HEK293 (cell line): ENCODE results near the gene ALDH3A1.

ENCODE experiments used
- CTCF ChIA-PET: fragments of 350-600 bp; formaldehyde crosslinking; extraction: SDS; loops from one replicate; lab custom pipeline; 2021; ENCODE audit warnings: antibody characterized with exemption; lab: Yijun Ruan, JAX
- POLR2A ChIA-PET: fragments of 300-600 bp; formaldehyde crosslinking; extraction: SDS; loops from one replicate; lab custom pipeline; 2020; ENCODE audit warnings: antibody characterized with exemption, inconsistent platforms; lab: Yijun Ruan, JAX
- H3K27ac ChIP-seq: fragments of 200-500 bp; sonication (Bioruptor generic); 2 replicates; pipeline ENCODE4 v1.5.1; 2014; ENCODE audit warnings: low read depth, low read length, control low read depth, inconsistent platforms; ENCODE audit errors: extremely low read depth
- H3K36me3 ChIP-seq, 2 experiments: fragments of 200-500 bp in 1 of 2; sonication (Bioruptor generic) in 1 of 2; 1 replicate in 1 of 2; 2 replicates in 1 of 2; pipeline ENCODE4 v1.5.1; 2014 to 2017; ENCODE audit warnings: inconsistent platforms in 2 of 2, low read length in 2 of 2; ENCODE audit not compliant: control insufficient read depth in 2 of 2, insufficient read depth in 1 of 2
- H3K4me1 ChIP-seq: fragments of 200-500 bp; sonication (Bioruptor generic); 2 replicates; pipeline ENCODE4 v1.5.1; 2014; ENCODE audit warnings: mild to moderate bottlenecking, low read length, inconsistent platforms; ENCODE audit not compliant: control insufficient read depth, insufficient read depth
- H3K4me3 ChIP-seq: 2 replicates; pipeline ENCODE4 v1.5.1; 2011; ENCODE audit warnings: low read depth, mild to moderate bottlenecking, control low read depth, low read length, moderate library complexity
- H3K9me3 ChIP-seq: fragments of 200-500 bp; sonication (Bioruptor generic); 2 replicates; pipeline ENCODE4 v1.5.1; 2014; ENCODE audit warnings: low read depth, low read length, inconsistent platforms; ENCODE audit not compliant: control insufficient read depth, insufficient read depth
- BCL11A ChIP-seq: fragments of 450-650 bp; formaldehyde crosslinking; IDR thresholded peaks from 2 replicates; pipeline ENCODE4 v1.5.1; 2016; ENCODE audit warnings: low read depth, missing biosample characterization, missing genetic modification characterization
- EGR2 ChIP-seq: fragments of 450-650 bp; formaldehyde crosslinking; IDR thresholded peaks from 2 replicates; pipeline ENCODE4 v1.5.1; 2016; ENCODE audit warnings: low read depth, missing biosample characterization, missing genetic modification characterization
- KLF1 ChIP-seq: fragments of 450-650 bp; formaldehyde crosslinking; IDR thresholded peaks from 2 replicates; pipeline ENCODE4 v1.5.1; 2016; ENCODE audit warnings: missing biosample characterization, missing genetic modification characterization
- ZBTB1 ChIP-seq: fragments of 450-650 bp; formaldehyde crosslinking; IDR thresholded peaks from 2 replicates; pipeline ENCODE4 v1.5.1; 2016; ENCODE audit warnings: missing biosample characterization, missing genetic modification characterization
- ZBTB17 ChIP-seq: fragments of 450-650 bp; formaldehyde crosslinking; IDR thresholded peaks from 2 replicates; pipeline ENCODE4 v1.5.1; 2016; ENCODE audit warnings: missing biosample characterization, missing genetic modification characterization
- ZBTB44 ChIP-seq: fragments of 450-650 bp; IDR thresholded peaks from 2 replicates; pipeline ENCODE4 v1.5.1; 2018; ENCODE audit warnings: missing biosample characterization, mild to moderate bottlenecking, missing genetic modification characterization
- ZNF132 ChIP-seq: fragments of 450-650 bp; formaldehyde crosslinking; IDR thresholded peaks from 2 replicates; pipeline ENCODE4 v1.5.1; 2017; ENCODE audit warnings: missing biosample characterization, missing genetic modification characterization, borderline replicate concordance
- ZNF19 ChIP-seq: fragments of 450-650 bp; formaldehyde crosslinking; IDR thresholded peaks from 2 replicates; pipeline ENCODE4; 2016; ENCODE audit warnings: missing biosample characterization, missing genetic modification characterization, low read depth
- ZNF211 ChIP-seq: fragments of 450-650 bp; formaldehyde crosslinking; IDR thresholded peaks from 2 replicates; pipeline ENCODE4 v1.5.1; 2016; ENCODE audit warnings: low read depth, missing biosample characterization, missing genetic modification characterization
- ZNF223 ChIP-seq: fragments of 450-650 bp; formaldehyde crosslinking; IDR thresholded peaks from 2 replicates; pipeline ENCODE4 v1.5.1; 2016; ENCODE audit warnings: missing biosample characterization, missing genetic modification characterization
- ZNF26 ChIP-seq: fragments of 450-650 bp; formaldehyde crosslinking; IDR thresholded peaks from 2 replicates; pipeline ENCODE4 v1.5.1; 2016; ENCODE audit warnings: missing biosample characterization, missing genetic modification characterization
- ZNF266 ChIP-seq: fragments of 450-650 bp; formaldehyde crosslinking; IDR thresholded peaks from 2 replicates; pipeline ENCODE4 v1.5.1; 2016; ENCODE audit warnings: missing biosample characterization, missing genetic modification characterization, low read depth
- ZNF274 ChIP-seq, 2 experiments: fragments of 200-500 bp in 1 of 2; fragments of 450-650 bp in 1 of 2; sonication (Bioruptor generic) in 1 of 2; formaldehyde crosslinking in 1 of 2; IDR thresholded peaks; 2 replicates each; pipeline versions ENCODE4 v1.5.1 to v1.6.1; 2014 to 2016; ENCODE audit warnings: borderline replicate concordance in 1 of 2, inconsistent platforms in 1 of 2, low read length in 1 of 2, missing biosample characterization in 1 of 2, missing genetic modification characterization in 1 of 2
- ZNF280C ChIP-seq: fragments of 450-650 bp; formaldehyde crosslinking; IDR thresholded peaks from 2 replicates; pipeline ENCODE4 v1.5.1; 2016; ENCODE audit warnings: missing biosample characterization, missing genetic modification characterization
- ZNF391 ChIP-seq: fragments of 450-650 bp; formaldehyde crosslinking; IDR thresholded peaks from 2 replicates; pipeline ENCODE4 v1.5.1; 2016; ENCODE audit warnings: low read depth, missing biosample characterization, missing genetic modification characterization, borderline replicate concordance
- ZNF404 ChIP-seq: fragments of 450-650 bp; formaldehyde crosslinking; IDR thresholded peaks from 2 replicates; pipeline ENCODE4 v1.5.1; 2017; ENCODE audit warnings: missing biosample characterization, missing genetic modification characterization
- ZNF510 ChIP-seq: fragments of 450-650 bp; formaldehyde crosslinking; IDR thresholded peaks from 2 replicates; pipeline ENCODE4 v1.5.1; 2018; ENCODE audit warnings: mild to moderate bottlenecking, missing genetic modification characterization, missing biosample characterization; ENCODE audit not compliant: insufficient replicate concordance
- ZNF544 ChIP-seq: fragments of 450-650 bp; formaldehyde crosslinking; IDR thresholded peaks from 2 replicates; pipeline ENCODE4 v1.5.0; 2017; ENCODE audit warnings: missing biosample characterization, missing genetic modification characterization
- ZNF548 ChIP-seq: fragments of 450-650 bp; formaldehyde crosslinking; IDR thresholded peaks from 2 replicates; pipeline ENCODE4 v1.5.1; 2016; ENCODE audit warnings: missing biosample characterization, missing genetic modification characterization
- ZNF560 ChIP-seq: fragments of 450-650 bp; formaldehyde crosslinking; IDR thresholded peaks from 2 replicates; pipeline ENCODE4 v1.5.1; 2017; ENCODE audit warnings: missing biosample characterization, missing genetic modification characterization, borderline replicate concordance
- ZNF621 ChIP-seq: fragments of 450-650 bp; formaldehyde crosslinking; IDR thresholded peaks from 2 replicates; pipeline ENCODE4 v1.5.1; 2017; ENCODE audit warnings: missing biosample characterization, missing genetic modification characterization
- ZNF626 ChIP-seq: fragments of 450-650 bp; sonication (Bioruptor Pico); formaldehyde crosslinking; IDR thresholded peaks from 2 replicates; pipeline ENCODE4 v1.5.1; 2018; ENCODE audit warnings: missing biosample characterization, missing genetic modification characterization, inconsistent platforms
- ZNF670 ChIP-seq: fragments of 450-650 bp; formaldehyde crosslinking; IDR thresholded peaks from 2 replicates; pipeline ENCODE4 v1.5.1; 2016; ENCODE audit warnings: missing biosample characterization, missing genetic modification characterization, low read depth
- ZNF701 ChIP-seq: fragments of 450-650 bp; formaldehyde crosslinking; IDR thresholded peaks from 2 replicates; pipeline ENCODE4 v1.5.1; 2016; ENCODE audit warnings: missing biosample characterization, missing genetic modification characterization

Gene ALDH3A1

GRCh38 chr17:19718041-19718612 is 30.0 kb downstream of the ALDH3A1 start:
- ChIA-PET CTCF (interaction anchor here (0.6 to 1.6 kb wide), 9 partner anchors 27 to 396 kb away, joined by 3 to 6 read pairs (median 4); partner anchors contain the start of gene B9D1), POLR2A (interaction anchor here (0.6 to 1.1 kb wide), 3 partner anchors 10 to 425 kb away, joined by 3 to 4 read pairs (median 3); partner anchors contain the start of gene ALDH3A2)
- no peaks in the 10 kb centered on the region for H3K4me1 ChIP-seq
- H3K4me3 ChIP-seq, result no peak overlapping the region
- TF ChIP-seq ZNF404 (tag by site-specific recombination) (no peak), ZNF266 (no peak), ZNF560 (tag by site-specific recombination) (no peak), ZNF274 (IDR thresholded peaks at IDR 0.05; ENCODE audit: low read length) (no peak), ZNF274 (tag by site-specific recombination; IDR thresholded peaks at IDR 0.05; ENCODE audit: borderline replicate concordance) (no peak), ZBTB17 (tag by site-specific recombination) (no peak), ZNF211 (tag by site-specific recombination) (no peak), ZNF26 (tag by site-specific recombination) (no peak), ZNF544 (no peak), ZNF391 (tag by site-specific recombination) (no peak), ZNF621 (tag by site-specific recombination) (no peak)
- no peaks in the 10 kb centered on the region for H3K9me3 ChIP-seq
- H3K36me3 ChIP-seq, result no peaks in the 10 kb centered on the region
- no peak overlapping the region for H3K27ac ChIP-seq

- no peak overlapping the region for H3K27ac ChIP-seq
- POLR2A ChIA-PET, result no interaction called here
- TF ChIP-seq KLF1 (tag by site-specific recombination), result peak; percentile 68; the same call in 1 of the 2 replicates
- no peak for TF ChIP-seq ZNF404 (tag by site-specific recombination)
- no peak for TF ChIP-seq ZBTB44 (tag by site-specific recombination)
- no peak for TF ChIP-seq ZNF548 (tag by site-specific recombination)
- TF ChIP-seq ZNF510, result no peak
- no peak for TF ChIP-seq EGR2
- TF ChIP-seq ZNF626 (tag by site-specific recombination), result no peak
Measured at GRCh38 chr17:19717411-19717908, 30.6 kb downstream of the ALDH3A1 start.

GRCh38 chr17:19717031-19717360 is 31.1 kb downstream of the ALDH3A1 start:
- no peaks in the 10 kb centered on the region for H3K4me1 ChIP-seq
- no peaks in the 10 kb centered on the region for H3K36me3 ChIP-seq
- H3K4me3 ChIP-seq, result no peak overlapping the region
- TF ChIP-seq ZBTB17 (tag by site-specific recombination) (no peak), ZNF280C (no peak), ZNF19 (tag by site-specific recombination) (no peak), ZNF701 (no peak), BCL11A (tag by site-specific recombination) (no peak), ZBTB1 (no peak), ZNF132 (no peak), ZNF670 (tag by site-specific recombination) (no peak), ZNF223 (tag by site-specific recombination) (no peak)
- H3K9me3 ChIP-seq, result no peaks in the 10 kb centered on the region
- CTCF ChIA-PET, result interaction anchor here (0.7 kb wide), 1 partner anchor 12 kb away, joined by 3 read pairs; no protein-coding TSS in a partner anchor
- POLR2A ChIA-PET, result no interaction called here
- H3K27ac ChIP-seq, result no peak overlapping the region

More at GRCh38 chr17:19717411-19717908, 30.6 kb downstream of the ALDH3A1 start:
- CTCF ChIA-PET, result interaction anchor here (1.4 kb wide), 1 partner anchor 70 kb away, joined by 4 read pairs; no protein-coding TSS in a partner anchor
- H3K36me3 ChIP-seq, result no peaks in the 10 kb centered on the region
- H3K4me3 ChIP-seq, result no peak overlapping the region
- H3K4me1 ChIP-seq, result no peaks in the 10 kb centered on the region
- no peaks in the 10 kb centered on the region for H3K9me3 ChIP-seq
